HG03469 (cell line): ENCODE measurements around the gene LGR4.
"Not testable (repeated sequence)": the region's sequence is repeated elsewhere in the genome, so short reads cannot be mapped to it uniquely, and the experiment has no call there.

ENCODE experiments used
- ATAC-seq: cut with Tn5 transposase; IDR thresholded peaks from one replicate; pipeline ENCODE4 v1.9.1; 2021; ENCODE audit warnings: mild to moderate bottlenecking, moderate library complexity, moderate number of reproducible peaks; ENCODE audit not compliant: unreplicated experiment

LGR4 gene

DNA sequence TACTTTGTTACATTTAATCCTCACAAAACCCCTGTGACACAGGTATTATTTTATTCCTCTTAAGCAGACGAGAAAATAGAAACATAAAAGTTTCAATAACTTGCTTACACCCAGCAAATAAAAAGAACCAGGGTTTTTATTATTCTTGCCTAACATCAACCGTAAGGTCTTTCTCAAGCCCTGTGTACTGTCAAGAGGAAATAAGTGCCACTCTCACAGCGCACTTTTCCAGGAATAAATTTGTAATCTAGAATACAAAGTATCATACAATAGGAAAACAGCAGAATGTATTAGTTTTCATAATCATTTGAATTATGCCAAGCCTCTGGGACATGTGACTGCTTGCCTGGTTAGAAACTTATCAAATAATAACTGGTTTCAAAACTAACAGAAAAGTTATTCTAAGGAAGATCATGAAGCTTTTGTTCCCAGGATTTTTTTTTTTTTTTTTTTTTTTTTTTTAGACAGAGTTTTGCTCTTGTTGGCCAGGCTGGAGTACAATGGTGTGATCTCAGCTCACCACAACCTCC, 117.0 kb downstream of the LGR4 start:
- no peak for ATAC-seq

DNA sequence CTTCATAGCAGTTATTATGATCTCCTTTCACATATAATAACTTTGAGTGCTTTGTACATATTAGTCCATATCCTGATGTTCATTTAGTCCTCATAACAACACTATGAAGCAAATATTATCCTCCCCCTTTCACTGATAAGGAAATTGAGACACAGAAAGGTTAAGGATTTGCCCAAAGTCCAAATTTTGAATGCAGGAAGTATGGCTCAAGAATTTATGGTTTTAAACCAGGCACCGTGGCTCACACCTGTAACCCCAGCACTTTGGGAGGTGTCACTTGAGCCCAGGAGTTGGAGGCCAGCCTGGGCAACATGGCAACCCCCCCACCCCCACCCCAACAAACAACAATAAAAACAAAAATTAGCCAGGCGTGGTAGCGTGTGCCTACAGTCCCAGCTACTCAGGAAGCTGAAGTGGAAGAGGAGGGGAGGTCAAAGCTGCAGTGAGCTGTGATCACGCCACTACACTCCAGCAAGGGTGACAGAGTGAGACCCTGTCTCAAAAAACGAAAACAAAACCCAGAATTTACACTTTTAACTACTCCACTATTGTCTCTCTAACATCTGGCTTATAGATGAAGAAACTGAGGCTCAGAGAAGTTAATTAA, 118.1 kb downstream of the LGR4 start:
- no peak for ATAC-seq

DNA sequence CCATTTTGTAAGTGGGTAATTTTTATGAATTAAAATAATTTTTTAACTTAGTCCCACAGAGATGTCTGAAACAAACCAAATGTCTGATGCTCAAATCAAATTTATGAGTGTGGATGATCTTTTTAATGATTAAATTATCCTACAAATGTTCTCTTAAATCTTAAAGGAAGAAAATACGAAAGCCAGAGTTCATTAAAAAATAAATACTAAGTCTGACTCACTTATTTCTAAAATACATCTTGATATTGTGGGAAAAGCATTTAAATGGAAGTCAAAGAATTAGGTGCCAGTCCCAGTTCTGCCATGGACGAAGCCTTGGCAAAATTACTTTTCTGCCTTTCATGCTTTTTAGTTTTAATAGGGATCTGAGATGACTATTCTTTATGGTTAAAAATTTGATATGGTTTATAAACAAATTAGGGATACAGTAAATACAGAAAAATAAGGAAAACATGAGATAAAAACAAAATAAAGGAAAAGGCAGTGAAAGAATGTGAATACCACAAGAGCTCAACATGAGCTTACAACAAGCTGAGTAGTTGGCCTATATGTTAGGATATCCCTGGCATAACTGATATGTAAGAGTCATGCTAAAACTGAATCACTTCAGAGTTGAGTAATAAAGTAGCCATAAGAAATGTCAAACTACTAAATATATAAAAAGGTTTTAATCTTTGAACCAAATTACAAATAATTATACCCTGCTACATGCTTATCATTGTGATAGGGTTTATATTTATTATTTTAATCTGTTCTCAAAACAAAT, 118.8 kb downstream of the LGR4 start:
- ATAC-seq, result no peak

DNA sequence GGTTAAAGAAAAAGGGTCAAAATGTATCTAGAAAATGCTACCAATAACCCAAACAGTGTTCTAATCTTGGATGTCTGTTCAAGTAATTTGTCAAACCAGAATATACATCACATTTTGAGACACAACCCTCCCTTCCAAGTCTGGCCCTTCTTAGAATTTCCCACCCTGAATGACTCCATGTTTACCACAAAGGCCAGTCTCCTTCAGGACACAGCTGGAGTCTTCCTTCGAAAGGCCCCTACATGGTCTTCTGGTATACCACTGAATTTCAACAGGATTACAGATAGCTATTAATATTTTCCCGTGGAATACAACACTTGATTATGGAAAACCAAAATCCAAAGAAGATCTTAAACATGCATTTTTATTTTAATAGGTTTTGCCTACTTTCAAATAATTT, 119.8 kb downstream of the LGR4 start:
- ATAC-seq, result no peak

DNA sequence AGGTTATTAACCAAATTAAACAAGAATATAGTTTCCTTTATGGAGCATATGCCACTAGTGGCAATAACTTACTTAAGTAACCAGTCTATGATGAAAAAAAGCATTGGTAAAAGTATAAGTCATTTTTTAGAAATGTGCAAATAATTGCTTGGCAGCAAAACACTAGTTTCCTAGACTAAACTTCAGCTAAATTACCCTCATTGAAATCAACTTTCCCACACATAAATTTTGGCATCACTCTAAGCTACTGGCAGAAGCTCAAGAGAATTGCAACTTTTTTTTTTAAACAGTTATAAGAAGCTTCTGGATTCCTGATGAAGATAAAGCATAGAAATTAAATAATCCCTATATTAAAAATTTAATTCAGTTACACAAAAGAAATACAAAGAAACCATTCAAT, 122.1 kb downstream of the LGR4 start:
- ATAC-seq, result no peak

DNA sequence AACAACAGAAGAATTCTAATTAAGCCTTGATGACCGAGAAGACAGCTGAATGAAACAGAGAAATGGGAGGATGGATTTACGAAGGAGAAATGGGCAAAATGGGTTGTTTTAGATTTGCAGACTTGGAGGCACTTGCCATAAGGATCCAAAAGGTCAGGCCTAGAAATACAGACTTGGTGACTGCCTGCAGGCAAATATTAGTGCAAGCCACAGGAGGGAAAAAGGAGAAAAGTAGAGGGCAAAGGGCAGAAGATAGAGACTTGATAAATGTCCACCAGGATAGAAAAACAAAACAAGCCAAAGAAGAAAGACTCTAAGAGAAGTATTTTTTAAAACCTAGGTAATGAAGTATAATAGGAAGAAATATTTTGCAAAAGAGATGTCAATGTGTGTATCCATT, 122.7 kb downstream of the LGR4 start:
- ATAC-seq, result no peak

DNA sequence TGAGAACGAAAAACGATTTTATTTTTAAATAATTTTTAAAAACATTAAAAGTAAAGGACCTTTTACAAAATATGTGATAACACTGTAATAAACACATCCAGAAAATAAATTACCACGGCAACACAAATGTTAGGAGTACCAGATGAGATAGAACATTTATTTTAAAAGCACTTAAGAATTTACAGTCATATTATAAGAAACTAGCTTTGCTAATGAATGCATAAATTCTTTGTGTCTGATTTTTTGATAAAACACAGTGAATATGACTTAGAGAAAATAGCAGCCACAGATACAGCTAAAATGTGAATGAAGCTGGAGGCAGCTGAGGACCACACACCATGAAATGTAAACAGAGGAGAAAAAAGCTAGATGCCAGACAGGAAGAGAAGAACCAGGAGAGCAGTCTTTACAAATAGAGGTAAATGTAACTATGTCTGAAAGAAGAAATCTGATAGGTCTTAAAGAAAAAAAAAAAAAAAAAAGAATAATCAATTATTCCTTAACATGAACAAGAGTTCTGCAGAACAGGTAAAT, 124.2 kb downstream of the LGR4 start:
- ATAC-seq, result no peak

DNA sequence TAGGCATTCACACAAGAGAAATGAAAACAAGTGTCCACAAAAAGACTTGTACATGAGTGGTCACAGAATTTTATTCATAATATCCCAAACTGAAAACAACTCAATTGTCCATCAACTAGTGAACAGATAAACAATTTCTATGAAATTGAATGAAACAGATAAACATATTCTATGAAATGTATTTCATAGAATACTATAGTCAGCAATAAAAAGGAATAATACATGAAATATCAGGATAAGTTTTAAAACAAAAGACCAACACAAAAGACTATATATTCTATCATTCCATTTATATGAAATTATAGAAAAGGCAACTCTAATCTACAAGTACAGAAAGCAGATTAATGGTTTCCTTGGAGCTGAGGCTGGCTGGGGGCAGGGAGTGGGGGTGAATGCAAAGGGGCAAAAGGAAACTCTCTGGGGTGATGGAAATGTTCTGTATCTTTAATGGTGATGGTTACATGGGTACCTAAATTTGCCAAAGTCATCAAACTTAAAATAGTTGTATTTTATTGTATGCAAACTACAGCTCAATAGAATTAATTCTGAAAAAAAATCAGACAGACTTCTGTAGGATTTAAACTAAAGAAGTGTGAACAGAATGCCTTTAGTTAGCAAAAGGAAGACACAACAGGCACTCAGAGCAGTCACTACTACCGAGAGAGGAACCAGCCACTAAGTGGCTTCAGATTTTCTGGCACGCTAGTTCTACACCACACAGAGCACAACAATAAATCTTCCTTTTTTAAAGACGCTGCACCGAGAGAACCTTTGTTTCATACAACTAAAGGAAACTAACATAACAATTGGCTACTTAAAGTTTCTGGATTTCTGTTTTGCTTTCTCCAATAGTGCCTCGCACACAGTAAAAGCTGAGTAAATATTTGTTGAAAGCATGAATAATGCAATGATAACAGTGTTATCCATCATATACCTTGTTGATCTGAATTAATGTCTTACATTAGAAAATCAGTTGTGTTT, 124.9 kb downstream of the LGR4 start:
- ATAC-seq, result no peak

DNA sequence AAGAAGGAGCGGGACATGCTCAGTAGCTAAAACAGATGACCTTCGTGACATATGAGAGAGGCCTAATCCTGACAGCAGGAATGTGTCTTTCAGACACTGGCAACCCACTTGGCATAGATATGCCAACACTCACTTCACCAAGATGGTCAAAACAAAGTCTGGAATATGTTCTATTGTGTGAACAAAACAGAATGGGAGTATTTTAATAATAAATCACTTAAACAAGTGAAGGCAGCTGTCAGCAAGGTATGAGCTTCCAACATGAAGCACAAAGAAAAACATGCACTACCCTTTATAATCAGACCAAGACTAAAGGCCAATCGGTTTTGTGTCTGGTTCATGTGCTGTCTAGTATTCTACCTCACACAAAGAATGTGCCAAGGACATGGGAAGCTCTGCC, 132.6 kb downstream of the LGR4 start:
- no peak for ATAC-seq

DNA sequence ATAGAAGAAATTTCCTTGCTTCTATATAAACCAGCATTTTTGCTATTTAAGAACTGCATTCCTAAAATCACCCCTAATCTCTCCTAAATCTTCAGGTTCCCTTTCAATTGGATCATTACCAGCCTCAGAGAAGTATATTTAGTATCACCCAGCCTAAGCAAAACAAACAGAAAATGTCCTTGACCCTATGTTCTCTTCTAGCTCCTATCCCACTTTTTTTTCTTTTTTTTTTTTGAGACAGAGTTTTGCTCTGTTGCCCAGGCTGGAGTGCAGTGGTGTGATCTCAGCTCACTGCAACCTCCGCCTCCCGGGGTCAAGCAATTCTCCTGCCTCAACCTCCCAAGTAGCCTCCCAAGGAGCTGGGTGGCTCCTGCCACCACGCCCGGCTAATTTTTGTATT, 137.8 kb downstream of the LGR4 start:
- not testable (repeated sequence) for ATAC-seq

DNA sequence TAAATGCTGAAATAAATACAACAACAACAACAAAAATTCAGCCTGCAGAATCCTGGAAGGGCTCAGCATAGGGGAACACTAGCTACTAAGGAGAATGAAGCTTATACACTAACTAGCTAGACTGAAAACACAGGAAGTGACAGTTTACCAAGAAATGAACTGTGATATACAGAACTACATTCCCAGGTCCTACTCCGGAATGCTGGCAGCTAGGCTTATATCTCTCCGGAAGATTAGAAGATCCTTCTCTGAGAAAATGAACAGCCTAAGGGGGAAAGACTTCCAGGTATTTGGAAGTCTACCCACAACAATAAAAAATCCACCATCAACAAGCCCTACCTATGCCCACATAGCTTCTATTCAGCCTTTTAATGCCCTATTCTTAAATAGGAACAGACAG, 140.6 kb downstream of the LGR4 start:
- no peak for ATAC-seq

DNA sequence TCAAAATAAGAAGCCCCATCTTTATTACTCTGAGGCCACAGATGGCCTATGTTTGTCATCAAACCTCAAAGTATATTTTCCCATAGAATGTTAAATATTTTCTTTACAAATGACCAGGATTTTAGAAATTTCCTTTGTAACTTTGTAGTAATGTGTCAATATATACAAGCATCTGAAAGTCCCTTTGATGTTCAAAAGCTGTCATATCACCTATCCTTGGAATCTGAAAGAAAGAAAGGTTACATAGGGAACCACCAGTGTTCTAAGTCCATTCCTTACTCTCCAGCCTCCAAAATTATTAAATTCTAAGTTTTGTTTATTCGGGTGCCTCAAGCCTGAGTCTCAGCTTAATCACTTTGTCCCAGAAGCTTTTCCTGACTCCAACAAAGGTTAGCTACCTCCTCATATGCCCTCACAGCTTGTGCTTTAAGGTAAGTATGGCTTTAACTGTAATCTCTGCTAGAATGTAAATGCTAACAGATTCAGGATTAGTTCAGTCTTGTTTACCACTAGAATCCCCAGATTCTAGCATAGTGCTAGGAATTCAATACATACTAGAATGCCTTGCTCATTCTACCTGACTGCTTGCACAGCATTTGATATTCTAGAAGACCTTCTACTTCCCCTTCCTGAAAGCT, 141.8 kb downstream of the LGR4 start:
- no peak for ATAC-seq

DNA sequence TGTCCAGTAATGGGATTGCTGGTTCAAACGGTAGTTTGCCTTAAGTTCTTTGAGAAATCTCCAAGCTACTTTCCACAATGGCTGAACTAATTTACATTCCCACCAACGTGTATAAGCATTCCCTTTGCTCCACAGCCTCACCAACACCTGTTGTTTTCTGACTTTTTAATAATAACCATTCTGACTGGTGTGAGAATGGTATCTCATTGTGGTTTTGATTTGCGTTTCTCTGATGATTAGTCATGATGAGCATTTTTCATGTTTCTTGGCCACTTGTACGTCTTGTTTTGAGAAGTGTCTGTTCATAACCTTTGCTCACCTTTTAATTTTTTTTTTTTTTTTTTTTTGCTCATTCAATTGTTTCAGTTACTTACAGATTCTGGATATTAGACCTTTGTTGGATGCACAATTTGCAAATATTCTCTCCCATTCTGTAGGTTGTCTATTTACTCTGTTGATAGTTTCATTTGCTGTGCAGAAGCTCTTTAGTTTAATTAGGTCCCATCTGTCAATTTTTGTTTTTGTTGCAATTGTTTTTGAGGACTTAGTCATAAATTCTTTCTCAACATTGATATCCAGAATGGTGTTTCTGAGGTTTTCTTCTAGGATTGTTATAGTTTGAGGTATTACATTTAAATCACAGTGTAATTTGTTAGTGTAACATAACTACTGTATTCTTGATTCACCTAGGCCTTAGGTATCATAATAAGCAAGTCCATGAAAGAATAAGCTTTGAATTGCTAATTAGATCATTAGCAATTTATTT, 142.5 kb downstream of the LGR4 start:
- no peak for ATAC-seq

DNA sequence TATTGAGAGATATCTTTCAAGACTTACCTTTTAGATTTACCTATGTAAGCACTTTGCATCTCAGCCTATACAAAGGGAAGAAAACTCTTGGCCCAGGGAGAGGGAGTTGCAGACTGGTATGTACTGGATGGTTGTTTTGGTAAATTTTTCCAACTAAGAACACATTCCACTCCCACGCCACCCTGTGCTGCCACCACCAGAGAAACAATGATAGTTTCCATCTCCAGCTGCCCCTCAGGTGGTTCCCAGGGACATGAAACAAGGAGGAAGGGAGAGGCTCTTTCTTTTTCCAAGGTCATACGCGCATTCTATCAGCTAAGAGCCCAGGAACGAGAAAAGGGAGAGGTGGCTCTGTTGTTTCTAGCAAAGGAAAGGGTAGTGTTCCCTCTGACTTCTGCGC, 144.0 kb downstream of the LGR4 start:
- no peak for ATAC-seq

DNA sequence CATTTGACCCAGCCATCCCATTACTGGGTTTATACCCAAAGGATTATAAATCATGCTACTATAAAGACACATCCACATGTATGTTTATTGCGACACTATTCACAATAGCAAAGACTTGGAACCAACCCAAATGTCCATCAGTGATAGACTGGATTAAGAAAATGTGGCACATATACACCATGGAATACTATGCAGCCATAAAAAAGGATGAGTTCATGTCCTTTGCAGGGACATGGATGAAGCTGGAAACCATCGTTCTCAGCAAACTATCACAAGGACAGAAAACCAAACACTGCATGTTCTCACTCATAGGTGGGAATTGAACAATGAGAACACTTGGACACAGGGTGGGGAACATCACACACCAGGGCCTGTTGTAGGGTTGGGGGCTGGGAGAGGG, 145.5 kb downstream of the LGR4 start:
- ATAC-seq, result not testable (repeated sequence)

DNA sequence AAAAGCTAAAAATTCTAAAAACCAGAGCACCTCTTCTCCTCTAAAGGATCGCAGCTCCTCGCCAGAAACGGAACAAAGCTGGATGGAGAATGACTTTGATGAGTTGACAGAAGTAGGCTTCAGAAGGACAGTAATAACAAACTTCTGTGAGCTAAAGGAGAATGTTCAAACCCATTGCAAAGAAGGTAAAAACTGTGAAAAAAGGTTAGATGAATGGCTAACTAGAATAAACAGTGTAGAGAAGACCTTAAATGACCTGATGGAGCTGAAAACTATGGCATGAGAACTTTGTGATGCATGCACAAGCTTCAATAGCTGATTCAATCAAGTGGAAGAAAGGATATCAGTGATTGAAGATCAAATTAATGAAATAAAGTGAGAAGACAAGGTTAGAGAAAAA, 150.4 kb downstream of the LGR4 start:
- ATAC-seq, result not testable (repeated sequence)

DNA sequence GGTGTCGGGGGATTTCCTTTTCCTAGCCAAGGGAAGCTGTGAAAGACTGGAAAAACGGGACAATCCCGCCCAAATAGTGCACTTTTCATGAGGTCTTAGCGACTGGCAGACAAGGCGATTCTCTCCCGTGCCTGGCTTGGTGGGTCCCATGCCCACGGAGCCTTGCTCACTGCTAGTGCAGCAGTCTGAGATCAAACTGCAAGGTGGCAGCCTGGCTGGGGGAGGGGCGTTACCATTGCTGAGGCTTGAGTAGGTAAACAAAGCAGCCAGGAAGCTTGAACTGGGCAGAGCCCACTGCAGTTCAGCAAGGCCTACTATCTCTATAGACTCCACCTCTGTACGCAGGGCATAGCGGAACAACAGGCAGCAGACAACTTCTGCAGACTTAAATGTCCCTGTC, 151.2 kb downstream of the LGR4 start:
- not testable (repeated sequence) for ATAC-seq

DNA sequence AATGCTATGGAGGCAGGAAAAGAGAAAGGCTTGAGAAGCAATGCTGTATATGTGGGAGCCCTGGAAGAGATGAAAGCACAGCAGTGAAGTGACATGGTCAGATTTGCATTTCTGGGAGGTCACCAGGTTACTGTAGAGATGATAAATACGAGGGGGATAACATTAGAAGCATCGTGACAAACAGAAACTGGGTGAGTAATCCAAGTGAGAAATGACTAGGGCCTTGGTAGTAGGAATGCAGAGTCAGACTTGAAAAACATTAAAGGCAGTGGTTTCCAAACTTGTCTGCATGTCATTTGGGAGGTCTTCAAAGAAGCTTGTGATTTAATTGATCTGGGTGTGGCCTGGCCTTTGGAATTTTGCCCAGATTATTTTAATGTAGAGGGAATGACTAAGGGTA, 153.5 kb downstream of the LGR4 start:
- peak; percentile 99 for ATAC-seq

DNA sequence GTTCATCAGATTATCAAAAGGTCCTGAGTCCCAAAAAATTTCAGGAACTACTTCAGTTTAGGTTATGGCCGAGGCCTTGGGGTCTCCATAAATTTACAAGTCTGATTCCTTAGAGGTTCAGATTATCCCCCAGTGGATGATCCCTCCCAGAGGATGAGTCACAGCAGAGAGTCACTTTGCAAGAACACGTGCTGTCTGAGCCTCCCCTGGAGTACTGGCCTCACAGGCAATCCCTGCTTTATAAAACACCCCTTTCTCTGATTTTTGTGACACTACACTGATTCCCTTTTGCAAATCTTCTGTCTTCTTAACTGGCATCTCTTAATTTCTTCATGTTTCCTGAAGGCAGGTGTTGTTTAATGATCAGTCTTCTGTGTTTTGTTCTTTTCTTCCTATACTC, 154.8 kb downstream of the LGR4 start:
- ATAC-seq, result no peak
